ENCODE results near the gene NRM.

The NRM gene

GRCh38 chr6:30686009-30686907, 4.5 kb downstream of the NRM start, which contains the start of gene PPP1R18:
TSS of gene PPP1R18 (minus strand) at chr6:30686645. CDS start at chr6:30686018, 627 bp downstream.
- TF ChIP-seq GATA2 (IDR thresholded peaks at IDR 0.05; ENCODE audit: low read depth, low read length) (no peak), GATA3 (IDR thresholded peaks at IDR 0.05; ENCODE audit: low read depth, low read length) (no peak)

- TF ChIP-seq GATA3 (IDR thresholded peaks at IDR 0.05; ENCODE audit: low read depth, low read length) (no peak), GATA2 (IDR thresholded peaks at IDR 0.05; ENCODE audit: low read depth, low read length) (no peak)
Measured at GRCh38 chr6:30685157-30686008, 5.4 kb downstream of the NRM start.

GRCh38 chr6:30684386-30685156, 6.2 kb downstream of the NRM start:
- TF ChIP-seq GATA2 (IDR thresholded peaks at IDR 0.05; ENCODE audit: low read depth, low read length) (no peak), GATA3 (IDR thresholded peaks at IDR 0.05; ENCODE audit: low read depth, low read length) (no peak)

GRCh38 chr6:30683980-30684338, 6.8 kb downstream of the NRM start:
- TF ChIP-seq GATA2 (IDR thresholded peaks at IDR 0.05; ENCODE audit: low read depth, low read length) (no peak), GATA3 (IDR thresholded peaks at IDR 0.05; ENCODE audit: low read depth, low read length) (no peak)

- no peak for TF ChIP-seq GATA3 (IDR thresholded peaks at IDR 0.05; ENCODE audit: low read depth, low read length)
- no peak for TF ChIP-seq GATA2 (IDR thresholded peaks at IDR 0.05; ENCODE audit: low read depth, low read length)
Measured at GRCh38 chr6:30683183-30683979, 7.4 kb downstream of the NRM start.

GRCh38 chr6:30682143-30683117, 8.4 kb downstream of the NRM start:
- TF ChIP-seq GATA3 (IDR thresholded peaks at IDR 0.05; ENCODE audit: low read depth, low read length) = no peak
- TF ChIP-seq GATA2 (IDR thresholded peaks at IDR 0.05; ENCODE audit: low read depth, low read length) = no peak

- TF ChIP-seq GATA2 (IDR thresholded peaks at IDR 0.05; ENCODE audit: low read depth, low read length) = no peak
- no peak for TF ChIP-seq GATA3 (IDR thresholded peaks at IDR 0.05; ENCODE audit: low read depth, low read length)
Measured at GRCh38 chr6:30681766-30682142, 9.0 kb downstream of the NRM start.

- TF ChIP-seq GATA2 (IDR thresholded peaks at IDR 0.05; ENCODE audit: low read depth, low read length) (no peak), GATA3 (IDR thresholded peaks at IDR 0.05; ENCODE audit: low read depth, low read length) (no peak)
Measured at GRCh38 chr6:30679765-30680535, 10.8 kb downstream of the NRM start.

- TF ChIP-seq GATA3 (IDR thresholded peaks at IDR 0.05; ENCODE audit: low read depth, low read length) (no peak), GATA2 (IDR thresholded peaks at IDR 0.05; ENCODE audit: low read depth, low read length) (no peak)
Measured at GRCh38 chr6:30678964-30679726, 11.6 kb downstream of the NRM start.

- TF ChIP-seq GATA3 (IDR thresholded peaks at IDR 0.05; ENCODE audit: low read depth, low read length) = no peak
- no peak for TF ChIP-seq GATA2 (IDR thresholded peaks at IDR 0.05; ENCODE audit: low read depth, low read length)
Measured at GRCh38 chr6:30676660-30677285, 14.0 kb downstream of the NRM start.
